K562 (cell line): Measurements from ENCODE around the gene ZMYND12. TPM values are rescaled to one million over a fixed set of nuclear protein-coding genes. Genes with fewer than 3 reads are reported as not detected.

Experiments used
- CCAR2 ChIP-seq: fragments of 200-400 bp; formaldehyde crosslinking; IDR thresholded peaks from 2 replicates; pipeline ENCODE4 v1.6.1; 2017; ENCODE audit warnings: mild to moderate bottlenecking, low read depth, low read length
- CHD7 ChIP-seq: fragments of 200-600 bp; sonication (generic); IDR thresholded peaks from one replicate; pipeline ENCODE4 v1.6.1; 2012; ENCODE audit warnings: mild to moderate bottlenecking, low read depth, low read length, inconsistent platforms
- EGR1 ChIP-seq: fragments of 450-650 bp; conservative IDR thresholded peaks from 2 replicates; pipeline ENCODE4 v1.6.1; 2017; ENCODE audit warnings: mild to moderate bottlenecking
- ILF3 ChIP-seq: fragments of 450-650 bp; IDR thresholded peaks from 2 replicates; pipeline ENCODE4 v1.6.1; 2018; ENCODE audit warnings: antibody characterized with exemption, mild to moderate bottlenecking, moderate library complexity, borderline replicate concordance
- KLF13 ChIP-seq: fragments of 450-650 bp; IDR thresholded peaks from 2 replicates; pipeline ENCODE4 v1.6.1; 2016; ENCODE audit warnings: missing genetic modification characterization, low read depth, mild to moderate bottlenecking, missing compliant biosample characterization, moderate library complexity, borderline replicate concordance
- NCOA2 ChIP-seq, 2 experiments: fragments of 450-650 bp; IDR thresholded peaks; 2 replicates each; pipeline ENCODE4 v1.6.1; 2018; ENCODE audit warnings: mild to moderate bottlenecking in 2 of 2, moderate library complexity in 1 of 2; ENCODE audit not compliant: partially characterized antibody in 2 of 2
- NFIX ChIP-seq: fragments of 250-450 bp; sonication (Bioruptor Pico); IDR thresholded peaks from 2 replicates; pipeline ENCODE4 v1.4.0; 2020; ENCODE audit warnings: low read depth, mild to moderate bottlenecking, moderate library complexity
- RNF219 ChIP-seq: fragments of 250-450 bp; sonication (Bioruptor Pico); IDR thresholded peaks from 2 replicates; pipeline ENCODE4 v1.5.0; 2022; ENCODE audit warnings: mild to moderate bottlenecking
- TCF3 ChIP-seq: sonication (generic); formaldehyde crosslinking; IDR thresholded peaks from 2 replicates; pipeline ENCODE4 v1.4.0; 2020; ENCODE audit warnings: mild to moderate bottlenecking, missing genetic modification reagents
- ZSCAN32 ChIP-seq: fragments of 450-650 bp; formaldehyde crosslinking; IDR thresholded peaks from 2 replicates; pipeline ENCODE4 v1.4.0; 2020; ENCODE audit warnings: mild to moderate bottlenecking, moderate library complexity
- polyA plus RNA-seq, 8 experiments: library from polyadenylated mRNA; depleted of rRNA in 4 of 8; stranded (reverse) in 5 of 8; unstranded in 3 of 8; fragments of >200 nt; fragmentation: Nextera tagmentation in 2 of 8; fragmentation: Illumina TruSeq in 1 of 8; extraction: Ambion mirVana in 2 of 8; extraction: Trizol in 1 of 8; gene quantifications; 2 replicates each; pipeline versions ENCODE4 v1.2.1 to v1.2.3, GENCODE V29; 2011 to 2014; ENCODE audit warnings: inconsistent platforms in 1 of 8, missing spikeins in 1 of 8
- total RNA-seq, 7 experiments: library from RNA; depleted of rRNA in 6 of 7; stranded (reverse); fragments of >200 nt in 6 of 7; fragmentation: Illumina TruSeq in 2 of 7; extraction: Trizol in 2 of 7; gene quantifications; 2 replicates each; pipeline versions ENCODE4 v1.2.1 to v1.2.3, GENCODE V29; 2011 to 2021; ENCODE audit warnings: low replicate concordance in 1 of 7

ZMYND12 gene
- total and polyA plus RNA-seq, 9 of the 15 experiments (the other 6 are each of a cell fraction or from before 2014, with no cell fraction given): not detected

GRCh38 chr1:42453386-42453785 is 2.4 kb downstream of the ZMYND12 start (continued):
- TF ChIP-seq CHD7 (no peak), CCAR2 (no peak), ZSCAN32 (no peak), RNF219 (CRISPR knock-in tag) (no peak), NCOA2 (IDR thresholded peaks at IDR 0.05; ENCODE audit: partially characterized antibody in 2 of 2) (no peak), EGR1 (no peak), ILF3 (no peak), TCF3 (CRISPR knock-in tag) (no peak), KLF13 (tag) (no peak), NFIX (no peak)
